ENCODE measurements around the gene CLDN20. TPM values are rescaled to one million over a fixed set of nuclear protein-coding genes. Genes with fewer than 3 reads are reported as not detected.
"Not testable (repeated sequence)": the region's sequence is repeated elsewhere in the genome, so short reads cannot be mapped to it uniquely, and the experiment has no call there.

Gene CLDN20
- total RNA-seq, 1 experiment from 2014 or later = not detected

DNA sequence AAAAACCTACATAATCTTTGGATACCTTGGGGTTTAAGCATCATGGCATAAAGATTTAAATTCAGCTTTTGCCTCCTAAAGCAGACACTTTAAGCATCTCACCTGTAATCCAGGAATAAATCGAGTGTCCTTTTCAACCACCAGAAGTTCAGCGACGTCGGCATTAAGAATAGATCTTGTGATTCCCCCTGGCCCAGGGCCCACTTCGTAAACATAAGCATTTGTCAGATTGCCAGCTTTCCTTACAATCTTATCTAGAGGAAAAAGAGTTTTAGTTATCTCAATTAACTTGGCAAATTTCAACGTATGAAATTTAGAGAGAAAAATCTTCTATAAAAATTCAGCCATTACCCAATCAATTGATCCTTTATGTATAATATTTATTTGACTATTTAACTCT lies 47.3 kb downstream of the CLDN20 start:
- H3K27ac ChIP-seq (ENCODE audit: low read length) = peak overlapping the region; percentile 19; the same call in 1 of the 2 replicates
- TF ChIP-seq REST (IDR thresholded peaks at IDR 0.05; ENCODE audit: insufficient read depth in 1 of 2, low read depth in 2 of 2, low read length in 1 of 2) (no peak), CTCF (IDR thresholded peaks at IDR 0.05) (no peak), SIN3A (IDR thresholded peaks at IDR 0.05; ENCODE audit: borderline replicate concordance, insufficient read depth, low read depth, low read length) (no peak), TCF7L2 (IDR thresholded peaks at IDR 0.05; ENCODE audit: low read depth, low read length) (no peak), POLR2AphosphoS5 (IDR thresholded peaks at IDR 0.05; ENCODE audit: low read depth, low read length) (no peak)
- H3K27me3 ChIP-seq (ENCODE audit: control insufficient read depth, insufficient read depth, low read length) = no peaks in the 10 kb centered on the region
- no peak overlapping the region for H3K4me3 ChIP-seq (ENCODE audit: low read depth in 2 of 2, low read length in 2 of 2)
- intact Hi-C loops (cut with micrococcal nuclease; ENCODE audit: unreplicated experiment) = loop anchor here (10.0 kb wide), 1 partner anchor 126 kb away; no protein-coding TSS in a partner anchor
- peaks cover 16% of the 10 kb centered on the region for H3K36me3 ChIP-seq (ENCODE audit: control insufficient read depth, insufficient read depth, low read length)
- CTCF ChIA-PET = no interaction called here
- H3K4me1 ChIP-seq (ENCODE audit: control insufficient read depth, insufficient read depth, low read length) = peaks cover 20% of the 10 kb centered on the region
- ATAC-seq (no peak), DNase-seq (ENCODE audit: low read depth, low spot score) (no peak)
- in situ Hi-C loops (cut with HindIII; ENCODE audit: low pct_unique_long_range_greater_than_20kb, low sequenced_read_pairs) = no loop called here
- POLR2A ChIA-PET = no interaction called here
- H3K9me3 ChIP-seq (ENCODE audit: control insufficient read depth, insufficient read depth, low read depth, low read length) = no peaks in the 10 kb centered on the region
- no TSS peak for BruUV-seq (replicated peaks)

DNA sequence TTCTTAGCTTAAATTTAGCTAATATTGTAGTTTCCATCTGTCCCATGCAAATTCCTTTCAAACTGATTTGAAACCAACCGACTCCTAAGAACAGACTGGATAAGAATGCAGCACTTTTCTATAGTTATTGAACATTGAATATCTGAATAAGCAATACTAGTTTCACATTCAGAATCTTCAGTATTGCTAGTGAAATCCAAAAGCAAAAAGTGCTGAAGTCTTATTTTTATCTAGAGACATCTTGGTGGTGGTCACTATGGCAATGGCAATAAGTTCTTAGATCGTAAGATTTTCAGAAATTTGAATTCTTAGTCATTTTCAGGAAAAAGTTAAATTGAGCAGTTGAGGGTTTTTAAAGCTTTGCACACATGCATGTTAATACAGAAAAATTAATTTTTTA lies 47.8 kb downstream of the CLDN20 start:
- H3K9me3 ChIP-seq (ENCODE audit: control insufficient read depth, insufficient read depth, low read depth, low read length) = no peaks in the 10 kb centered on the region
- no peak for ATAC-seq
- peaks cover 16% of the 10 kb centered on the region for H3K36me3 ChIP-seq (ENCODE audit: control insufficient read depth, insufficient read depth, low read length)
- H3K4me3 ChIP-seq (ENCODE audit: low read depth in 2 of 2, low read length in 2 of 2) = no peak overlapping the region
- peaks cover 20% of the 10 kb centered on the region for H3K4me1 ChIP-seq (ENCODE audit: control insufficient read depth, insufficient read depth, low read length)
- no peak for TF ChIP-seq SIN3A (IDR thresholded peaks at IDR 0.05; ENCODE audit: borderline replicate concordance, insufficient read depth, low read depth, low read length)
- TF ChIP-seq REST (IDR thresholded peaks at IDR 0.05; ENCODE audit: insufficient read depth in 1 of 2, low read depth in 2 of 2, low read length in 1 of 2) = no peak
- TF ChIP-seq CTCF (IDR thresholded peaks at IDR 0.05) = no peak
- no peak for TF ChIP-seq TCF7L2 (IDR thresholded peaks at IDR 0.05; ENCODE audit: low read depth, low read length)
- no peak for TF ChIP-seq POLR2AphosphoS5 (IDR thresholded peaks at IDR 0.05; ENCODE audit: low read depth, low read length)
- CTCF ChIA-PET = no interaction called here
- no peak overlapping the region for H3K27ac ChIP-seq (ENCODE audit: low read length)
- no TSS peak for BruUV-seq (replicated peaks)
- intact Hi-C loops (cut with micrococcal nuclease; ENCODE audit: unreplicated experiment) = loop anchor here (10.0 kb wide), 1 partner anchor 127 kb away; no protein-coding TSS in a partner anchor
- POLR2A ChIA-PET = no interaction called here
- H3K27me3 ChIP-seq (ENCODE audit: control insufficient read depth, insufficient read depth, low read length) = no peaks in the 10 kb centered on the region
- no peak for DNase-seq (ENCODE audit: low read depth, low spot score)
- in situ Hi-C loops (cut with HindIII; ENCODE audit: low pct_unique_long_range_greater_than_20kb, low sequenced_read_pairs) = no loop called here

- H3K9me3 ChIP-seq (ENCODE audit: control insufficient read depth, insufficient read depth, low read depth, low read length); CTCF ChIA-PET; H3K27me3 ChIP-seq (ENCODE audit: control insufficient read depth, insufficient read depth, low read length); POLR2A ChIA-PET; in situ Hi-C loops (cut with HindIII; ENCODE audit: low pct_unique_long_range_greater_than_20kb, low sequenced_read_pairs); ATAC-seq; BruUV-seq (replicated peaks); DNase-seq (ENCODE audit: low read depth, low spot score): not testable (repeated sequence)
- intact Hi-C loops (cut with micrococcal nuclease; ENCODE audit: unreplicated experiment) = loop anchor here (10.0 kb wide), 1 partner anchor 128 kb away; no protein-coding TSS in a partner anchor
- Histone ChIP-seq H3K27ac (ENCODE audit: low read length) (peak overlapping the region; percentile 96; the same call in 1 of the 2 replicates), H3K36me3 (ENCODE audit: control insufficient read depth, insufficient read depth, low read length) (peaks cover 16% of the 10 kb centered on the region), H3K4me1 (ENCODE audit: control insufficient read depth, insufficient read depth, low read length) (peaks cover 20% of the 10 kb centered on the region), H3K4me3 (ENCODE audit: low read depth in 2 of 2, low read length in 2 of 2) (peak overlapping the region in 1 of 2 experiments; percentile 97; a peak in 3 of 4 replicates)
Observed at GRCh38 chr6:155312950-155313349, 49.1 kb downstream of the CLDN20 start.

All from Panc1 (cell line).